Endothelial cell of umbilical vein (primary cell): Measurements from ENCODE around the gene CCNY. TPM values are rescaled to one million over a fixed set of nuclear protein-coding genes. Genes with fewer than 3 reads are reported as not detected.

Experiments
- BruUV-seq: library from RNA; stranded (reverse); fragments of 400-500 nt; replicated peaks from 2 replicates; lab custom pipeline; 2021; lab: Mats Ljungman, UMichigan
- CTCF ChIA-PET: fragments of 300-600, 350-600 bp; sonication (Branson Sonifier 250); formaldehyde crosslinking; loops from one replicate; lab custom pipeline; 2021; ENCODE audit warnings: antibody characterized with exemption, inconsistent platforms; lab: Charles Lee
- POLR2A ChIA-PET: fragments of 300-600, 350-600 bp; sonication (Branson Sonifier 250); formaldehyde crosslinking; loops from one replicate; lab custom pipeline; 2021; ENCODE audit warnings: antibody characterized with exemption, inconsistent platforms; lab: Charles Lee
- DNase-seq: peaks from one replicate; pipeline ENCODE4 v3.0.0-alpha.2; 2011; ENCODE audit warnings: low read depth, low spot score
- FAIRE-seq: peaks from 2 replicates; lab custom pipeline; 2011; peaks lifted over from hg19 to GRCh38; lab: Jason Lieb, UNC
- H2AFZ ChIP-seq: 2 replicates; pipeline ENCODE4 v1.6.0; 2012; ENCODE audit warnings: low read depth, low read length, control low read depth, inconsistent platforms
- H3K27ac ChIP-seq: 2 replicates; pipeline ENCODE4 v1.5.1; 2011; ENCODE audit warnings: low read depth, mild to moderate bottlenecking, control low read depth, low read length, moderate library complexity; ENCODE audit not compliant: insufficient read depth
- H3K27me3 ChIP-seq, 2 experiments: 2 replicates each; pipeline versions ENCODE4 v1.6.0 to v1.6.1; 2011; ENCODE audit warnings: low read length in 2 of 2, mixed read lengths in 1 of 2; ENCODE audit not compliant: control insufficient read depth in 2 of 2, insufficient read depth in 2 of 2
- H3K36me3 ChIP-seq, 2 experiments: 2 replicates in 1 of 2; 3 replicates in 1 of 2; pipeline ENCODE4 v1.5.1; 2011; ENCODE audit warnings: low read length in 2 of 2, mild to moderate bottlenecking in 1 of 2, moderate library complexity in 1 of 2; ENCODE audit not compliant: control insufficient read depth in 2 of 2, insufficient read depth in 2 of 2; ENCODE audit errors: extremely low read depth in 1 of 2
- H3K4me1 ChIP-seq: 3 replicates; pipeline ENCODE4 v1.5.1; 2011; ENCODE audit warnings: mild to moderate bottlenecking, low read length; ENCODE audit not compliant: control insufficient read depth, insufficient read depth; ENCODE audit errors: extremely low read depth
- H3K4me2 ChIP-seq: 2 replicates; pipeline ENCODE4 v1.6.1; 2011; ENCODE audit warnings: low read length, control low read depth, mixed read lengths; ENCODE audit not compliant: insufficient read depth
- H3K4me3 ChIP-seq, 3 experiments: fragments of 200-600 bp in 1 of 3; sonication (generic), shearing (Covaris generic) in 1 of 3; replicated peaks in 1 of 3; 2 replicates each; pipeline ENCODE4 v1.5.1; 2011 to 2016; ENCODE audit warnings: control low read depth in 3 of 3, low read length in 3 of 3, mild to moderate bottlenecking in 2 of 3, inconsistent platforms in 1 of 3, low read depth in 1 of 3, moderate library complexity in 1 of 3; ENCODE audit not compliant: insufficient read depth in 1 of 3
- H3K79me2 ChIP-seq: 2 replicates; pipeline ENCODE4 v1.6.0; 2012; ENCODE audit warnings: low read length, inconsistent platforms; ENCODE audit not compliant: control insufficient read depth, insufficient read depth
- H3K9ac ChIP-seq: replicated peaks from 2 replicates; pipeline ENCODE3; 2011; ENCODE audit warnings: low read length, control low read depth; ENCODE audit not compliant: insufficient read depth; ENCODE audit errors: extremely low read depth
- H3K9me1 ChIP-seq: replicated peaks from 3 replicates; pipeline ENCODE4 v1.6.0; 2011; ENCODE audit warnings: mild to moderate bottlenecking, low read length; ENCODE audit not compliant: control insufficient read depth, insufficient read depth; ENCODE audit errors: extremely low read depth
- H3K9me3 ChIP-seq: replicated peaks from 2 replicates; pipeline ENCODE4 v1.5.1; 2012; ENCODE audit warnings: low read length, inconsistent platforms; ENCODE audit not compliant: control insufficient read depth, insufficient read depth
- H4K20me1 ChIP-seq: replicated peaks from 2 replicates; pipeline ENCODE3; 2011; ENCODE audit warnings: mild to moderate bottlenecking, low read length; ENCODE audit not compliant: control insufficient read depth, insufficient read depth; ENCODE audit errors: extremely low read depth
- EZH2 ChIP-seq: IDR thresholded peaks from 2 replicates; pipeline ENCODE4 v1.6.1; 2012; ENCODE audit warnings: borderline replicate concordance, low read depth, mild to moderate bottlenecking, moderate library complexity, low read length, inconsistent platforms; ENCODE audit not compliant: severe bottlenecking
- FOS ChIP-seq: IDR thresholded peaks from 2 replicates; pipeline ENCODE4 v1.6.1; 2011; ENCODE audit warnings: mild to moderate bottlenecking, low read length, moderate library complexity, borderline replicate concordance; ENCODE audit not compliant: insufficient read depth
- GATA2 ChIP-seq: IDR thresholded peaks from 2 replicates; pipeline ENCODE4 v1.7.0; 2011; ENCODE audit warnings: low read depth, mild to moderate bottlenecking, moderate library complexity, mixed read lengths, low read length; ENCODE audit not compliant: insufficient read length, insufficient read depth
- JUN ChIP-seq: IDR thresholded peaks from 2 replicates; pipeline ENCODE4 v1.6.1; 2011; ENCODE audit warnings: borderline replicate concordance, low read depth; ENCODE audit not compliant: insufficient read length, insufficient read depth
- MYC ChIP-seq: IDR thresholded peaks from one replicate; pipeline ENCODE4 v1.6.1; 2011; ENCODE audit warnings: mild to moderate bottlenecking, low read depth, low read length
- POLR2A ChIP-seq: IDR thresholded peaks from 2 replicates; pipeline ENCODE4 v1.6.1; 2012; ENCODE audit warnings: low read depth, mild to moderate bottlenecking, control low read depth, low read length
- POLR2AphosphoS5 ChIP-seq: IDR thresholded peaks from 2 replicates; pipeline ENCODE4 v1.6.1; 2012; ENCODE audit warnings: low read depth, mild to moderate bottlenecking, control low read depth, low read length, moderate library complexity; ENCODE audit not compliant: insufficient read depth
- dilution Hi-C: fragments of 300-500 bp; cut with MboI; formaldehyde crosslinking; loops from one replicate; pipeline ENCODE4 v1.15.0; 2019; ENCODE audit warnings: low sequenced_read_pairs; ENCODE audit not compliant: extremely low pct_ligation_motif_present
- intact Hi-C: fragments of 100-400 bp; cut with micrococcal nuclease; formaldehyde crosslinking; loops from one replicate; pipeline ENCODE4 v1.10.0; 2022
- polyA plus RNA-seq, 4 experiments: library from polyadenylated mRNA; depleted of rRNA in 3 of 4; stranded (reverse) in 3 of 4; unstranded in 1 of 4; fragments of >200 nt; gene quantifications; 2 replicates each; pipeline versions ENCODE4 v1.2.1 to v1.2.3, GENCODE V29; 2011 to 2012; ENCODE audit warnings: missing spikeins in 1 of 4
- total RNA-seq: library from RNA; stranded (reverse); gene quantifications from 2 replicates; pipeline ENCODE4 v1.2.3, GENCODE V29; 2021
- TF ChIP-seq, protein P1 (sequence below): IDR thresholded peaks from 2 replicates; pipeline ENCODE4 v1.6.1; 2011; ENCODE audit not compliant: insufficient read depth, insufficient read length
- TF ChIP-seq, protein P2 (sequence below), 2 donors: IDR thresholded peaks; 1 replicate in 1 of 2; 2 replicates in 1 of 2; pipeline ENCODE4 v1.5.1; 2011; ENCODE audit warnings: low read length in 2 of 2, mild to moderate bottlenecking in 2 of 2, moderate library complexity in 2 of 2, control low read depth in 1 of 2, inconsistent platforms in 1 of 2, low read depth in 1 of 2; ENCODE audit not compliant: insufficient read depth in 1 of 2; ENCODE audit errors: extremely low read depth in 1 of 2

CCNY gene
- total and polyA plus RNA-seq, 2 donors (not counting 3 experiments of a cell fraction or from before 2014, with no cell fraction given): 61.5 to 107 TPM

DNA sequence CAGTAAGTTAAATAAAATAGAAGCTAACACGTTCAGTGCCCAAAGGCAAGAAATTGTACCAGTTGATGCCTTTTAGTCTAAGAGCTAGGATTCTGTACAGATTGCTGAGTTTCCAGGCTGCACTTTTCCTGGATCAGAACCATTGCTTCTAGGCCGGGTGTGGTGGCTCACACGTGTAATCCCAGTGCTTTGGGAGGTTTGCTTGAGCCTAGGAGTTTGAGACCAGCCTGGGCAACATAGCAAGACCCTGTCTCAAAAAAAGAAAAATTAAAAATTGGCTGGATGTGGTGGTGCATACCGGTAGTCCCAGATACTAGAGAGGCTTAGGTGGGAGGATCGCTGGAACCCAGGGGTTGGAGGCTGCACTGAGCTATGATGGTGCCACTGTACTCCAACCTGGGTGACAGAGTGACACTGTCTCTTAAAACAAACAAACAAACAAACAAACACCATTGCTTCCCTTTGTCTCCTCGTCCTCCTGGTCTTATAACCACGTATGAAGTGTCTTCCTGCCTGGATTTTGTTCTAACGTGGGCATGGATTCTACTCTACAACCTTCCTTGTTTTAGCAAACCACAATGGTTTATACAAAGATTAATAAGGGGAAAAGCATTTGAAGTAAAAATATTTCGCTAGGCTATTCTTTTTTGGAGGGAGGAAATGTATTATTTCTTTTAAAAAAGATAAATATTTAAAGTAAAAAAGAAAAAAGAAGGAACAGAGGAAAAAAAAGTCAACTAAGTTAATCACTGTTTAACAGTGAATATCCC lies 9.7 kb upstream of the CCNY start:
- CTCF ChIA-PET: interaction anchor here (0.9 kb wide), 1 partner anchor 236 kb away, joined by 3 read pairs; no protein-coding TSS in a partner anchor
- intact Hi-C loops: no loop called here

More for the DNA sequence above, 9.7 kb upstream of the CCNY start:
- H3K4me3 ChIP-seq: no peak overlapping the region
- no peaks in the 10 kb centered on the region for H3K9me1 ChIP-seq
- H3K79me2 ChIP-seq: peaks cover 56% of the 10 kb centered on the region
- DNase-seq: no peak
- no peak overlapping the region for H3K27ac ChIP-seq
- dilution Hi-C loops: no loop called here
- no peak overlapping the region for H3K9ac ChIP-seq
- H3K36me3 ChIP-seq: no peaks in the 10 kb centered on the region
- no peaks in the 10 kb centered on the region for H4K20me1 ChIP-seq
- H3K9me3 ChIP-seq: no peaks in the 10 kb centered on the region
- TF ChIP-seq, protein P1, sequence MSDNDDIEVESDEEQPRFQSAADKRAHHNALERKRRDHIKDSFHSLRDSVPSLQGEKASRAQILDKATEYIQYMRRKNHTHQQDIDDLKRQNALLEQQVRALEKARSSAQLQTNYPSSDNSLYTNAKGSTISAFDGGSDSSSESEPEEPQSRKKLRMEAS: no peak
- no peak for TF ChIP-seq FOS
- no peak for TF ChIP-seq MYC
- TF ChIP-seq POLR2A: no peak
- no peak for TF ChIP-seq POLR2AphosphoS5
- TF ChIP-seq GATA2: no peak
- no peak for TF ChIP-seq JUN
- TF ChIP-seq, protein P2, sequence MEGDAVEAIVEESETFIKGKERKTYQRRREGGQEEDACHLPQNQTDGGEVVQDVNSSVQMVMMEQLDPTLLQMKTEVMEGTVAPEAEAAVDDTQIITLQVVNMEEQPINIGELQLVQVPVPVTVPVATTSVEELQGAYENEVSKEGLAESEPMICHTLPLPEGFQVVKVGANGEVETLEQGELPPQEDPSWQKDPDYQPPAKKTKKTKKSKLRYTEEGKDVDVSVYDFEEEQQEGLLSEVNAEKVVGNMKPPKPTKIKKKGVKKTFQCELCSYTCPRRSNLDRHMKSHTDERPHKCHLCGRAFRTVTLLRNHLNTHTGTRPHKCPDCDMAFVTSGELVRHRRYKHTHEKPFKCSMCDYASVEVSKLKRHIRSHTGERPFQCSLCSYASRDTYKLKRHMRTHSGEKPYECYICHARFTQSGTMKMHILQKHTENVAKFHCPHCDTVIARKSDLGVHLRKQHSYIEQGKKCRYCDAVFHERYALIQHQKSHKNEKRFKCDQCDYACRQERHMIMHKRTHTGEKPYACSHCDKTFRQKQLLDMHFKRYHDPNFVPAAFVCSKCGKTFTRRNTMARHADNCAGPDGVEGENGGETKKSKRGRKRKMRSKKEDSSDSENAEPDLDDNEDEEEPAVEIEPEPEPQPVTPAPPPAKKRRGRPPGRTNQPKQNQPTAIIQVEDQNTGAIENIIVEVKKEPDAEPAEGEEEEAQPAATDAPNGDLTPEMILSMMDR (IDR thresholded peaks at IDR 0.05; ENCODE audit: extremely low read depth in 1 of 2, insufficient read depth in 1 of 2, low read depth in 1 of 2, low read length in 2 of 2): no peak
- no peak for TF ChIP-seq EZH2
- POLR2A ChIA-PET: interaction anchor here (0.6 kb wide), 1 partner anchor 282 kb away, joined by 4 read pairs; no protein-coding TSS in a partner anchor
- no peaks in the 10 kb centered on the region for H3K27me3 ChIP-seq
- no TSS peak for BruUV-seq
- no peak overlapping the region for H3K4me2 ChIP-seq
- H3K4me1 ChIP-seq: peaks cover 2% of the 10 kb centered on the region
- FAIRE-seq: no peak
- no peak overlapping the region for H2AFZ ChIP-seq
